PC-9 (cell line): Measurements from ENCODE around the gene CMTM2. TPM values are rescaled to one million over a fixed set of nuclear protein-coding genes. Genes with fewer than 3 reads are reported as not detected.

Experiments
- BruUV-seq: library from RNA; stranded (reverse); fragments of 400-500 nt; replicated peaks from 2 replicates; lab custom pipeline; 2021; lab: Mats Ljungman, UMichigan
- CTCF ChIA-PET: fragments of 300-600 bp; sonication (Branson Sonifier 250); formaldehyde crosslinking; loops from one replicate; lab custom pipeline; 2022; ENCODE audit warnings: antibody characterized with exemption; lab: Charles Lee
- POLR2A ChIA-PET: fragments of 300-600 bp; sonication (Branson Sonifier 250); formaldehyde crosslinking; loops from one replicate; lab custom pipeline; 2022; ENCODE audit warnings: antibody characterized with exemption; ENCODE audit not compliant: unreplicated experiment; lab: Charles Lee
- DNase-seq, 2 experiments: peaks; one replicate each; pipeline versions ENCODE4 v3.0.0 to v3.0.0-alpha.2; 2015 to 2022; ENCODE audit warnings: mixed read lengths in 1 of 2
- H2AFZ ChIP-seq: fragments of 200-600 bp; sonication (generic); 2 replicates; pipeline ENCODE4 v1.8.1; 2017; ENCODE audit warnings: antibody characterized with exemption
- H3F3A ChIP-seq: fragments of 200-600 bp; sonication (generic); 2 replicates; pipeline ENCODE4 v1.8.1; 2017; ENCODE audit warnings: antibody characterized with exemption, mild to moderate bottlenecking, low read depth; ENCODE audit not compliant: insufficient read depth
- H3K27ac ChIP-seq: fragments of 200-600 bp; sonication (generic); 2 replicates; pipeline ENCODE4 v1.6.1; 2016; ENCODE audit warnings: mixed run types
- H3K27me3 ChIP-seq: fragments of 200-600 bp; sonication (generic); 2 replicates; pipeline ENCODE4 v1.6.1; 2016; ENCODE audit warnings: low read depth, mixed run types; ENCODE audit not compliant: insufficient read depth
- H3K36me3 ChIP-seq: fragments of 200-600 bp; sonication (generic); 2 replicates; pipeline ENCODE4 v1.6.1; 2016; ENCODE audit warnings: low read depth, mixed run types
- H3K4me1 ChIP-seq: fragments of 200-600 bp; sonication (generic); replicated peaks from 2 replicates; pipeline ENCODE4 v1.6.1; 2016; ENCODE audit warnings: mixed run types; ENCODE audit not compliant: insufficient read depth
- H3K4me2 ChIP-seq: fragments of 200-600 bp; sonication (generic); 2 replicates; pipeline ENCODE4 v1.6.1; 2017; ENCODE audit warnings: mixed run types
- H3K4me3 ChIP-seq: fragments of 200-600 bp; sonication (generic); 2 replicates; pipeline ENCODE4 v1.6.1; 2016; ENCODE audit warnings: mixed run types
- H3K79me2 ChIP-seq: fragments of 200-600 bp; sonication (generic); 2 replicates; pipeline ENCODE4 v1.6.1; 2017; ENCODE audit warnings: low read depth, mixed run types
- H3K9me2 ChIP-seq: fragments of 200-600 bp; sonication (generic); 2 replicates; pipeline ENCODE4 v1.8.1; 2017; ENCODE audit warnings: mild to moderate bottlenecking; ENCODE audit not compliant: insufficient read depth
- H3K9me3 ChIP-seq: fragments of 200-600 bp; sonication (generic); 2 replicates; pipeline ENCODE4 v1.8.1; 2016; ENCODE audit warnings: low read depth; ENCODE audit not compliant: insufficient read depth
- H4K20me1 ChIP-seq: fragments of 200-600 bp; sonication (generic); 2 replicates; pipeline ENCODE4 v1.8.1; 2017; ENCODE audit not compliant: insufficient read depth
- CTCF ChIP-seq: fragments of 200-600 bp; sonication (generic); conservative IDR thresholded peaks from 2 replicates; pipeline ENCODE4 v1.6.1; 2017; ENCODE audit warnings: mixed run types, antibody characterized with exemption, mild to moderate bottlenecking, moderate library complexity
- EZH2 ChIP-seq: fragments of 200-600 bp; sonication (generic); IDR thresholded peaks from 2 replicates; pipeline ENCODE4 v1.8.0; 2017; ENCODE audit warnings: antibody characterized with exemption, low read depth
- intact Hi-C: fragments of 100-400 bp; cut with micrococcal nuclease; formaldehyde crosslinking; loops from one replicate; pipeline ENCODE4 v1.10.0; 2022; ENCODE audit not compliant: unreplicated experiment
- total RNA-seq: library from RNA; stranded (reverse); gene quantifications from 2 replicates; pipeline ENCODE4 v1.2.3, GENCODE V29; 2021

Gene CMTM2
- total RNA-seq, 1 experiment from 2014 or later = not detected

DNA sequence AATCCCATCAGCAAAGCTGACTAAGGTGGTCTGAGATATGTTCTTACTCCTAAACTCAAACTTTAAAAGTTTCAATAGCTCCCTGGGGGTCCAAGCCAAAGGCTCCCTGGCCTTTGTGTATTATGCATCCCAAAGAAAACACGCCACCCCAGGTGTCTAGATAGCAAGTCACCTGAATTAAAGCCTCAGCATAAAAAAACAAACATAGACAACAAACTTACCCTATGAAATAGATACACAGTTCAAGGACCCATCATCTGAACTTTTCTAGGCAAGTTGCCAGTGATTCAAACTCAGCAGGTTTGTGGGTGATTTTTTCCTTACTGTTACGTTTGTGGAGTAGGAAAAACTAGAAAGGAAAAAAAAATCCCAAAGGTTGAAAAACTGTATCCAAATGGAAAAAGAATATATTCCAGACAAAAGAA is 37.8 kb downstream of the CMTM2 start:
- ChIA-PET CTCF (interaction anchor here (0.5 to 2.3 kb wide), 3 partner anchors 9 to 207 kb away, joined by 3 to 15 read pairs (median 4); no protein-coding TSS in a partner anchor), POLR2A (interaction anchor here (0.7 kb wide), 1 partner anchor 46 kb away, joined by 5 read pairs; no protein-coding TSS in a partner anchor)

DNA sequence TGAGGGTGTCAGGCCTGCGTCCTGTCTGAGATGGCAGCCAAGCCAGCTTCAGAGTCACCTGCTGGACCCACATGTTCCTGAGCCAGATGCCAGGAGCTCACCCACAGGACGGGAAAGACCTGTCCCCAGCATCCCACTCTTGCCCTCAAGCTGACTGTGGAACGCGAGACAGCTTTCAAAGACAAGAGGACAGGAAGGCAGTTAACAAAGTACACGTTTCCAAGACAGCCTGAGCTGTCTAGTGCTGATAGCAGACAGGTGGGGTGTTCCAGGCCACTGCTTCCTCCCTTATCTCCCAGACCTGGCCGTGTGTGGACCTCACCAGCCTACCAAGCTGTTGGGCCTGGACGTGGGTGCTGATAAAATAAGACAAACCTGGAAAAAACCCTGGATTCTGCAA is 38.5 kb downstream of the CMTM2 start:
- H3F3A ChIP-seq = peaks cover 34% of the 10 kb centered on the region
- H3K79me2 ChIP-seq = no peaks in the 10 kb centered on the region
- 0 out of 2 replicates have a peak, but pooled peaks cover 8% of the 10 kb centered on the region for H3K36me3 ChIP-seq
- H4K20me1 ChIP-seq = no peaks in the 10 kb centered on the region
- no peaks in the 10 kb centered on the region for H3K9me3 ChIP-seq
- H2AFZ ChIP-seq = no peak overlapping the region
- peak in 1 of 2 experiments; percentile 35 for DNase-seq
- H3K4me3 ChIP-seq = no peak overlapping the region
- peak overlapping the region; percentile 10; the same call in 1 of the 2 replicates for H3K4me2 ChIP-seq
- ChIA-PET CTCF (interaction anchor here (0.9 to 2.3 kb wide), 4 partner anchors 9 to 211 kb away, joined by 4 to 15 read pairs (median 6); no protein-coding TSS in a partner anchor), POLR2A (interaction anchor here (0.7 kb wide), 2 partner anchors 43 to 45 kb away, joined by 3 to 5 read pairs; no protein-coding TSS in a partner anchor)
- no peaks in the 10 kb centered on the region for H3K9me2 ChIP-seq
- peak overlapping the region; percentile 54; the same call in 1 of the 2 replicates for H3K27ac ChIP-seq
- peaks cover 31% of the 10 kb centered on the region for H3K4me1 ChIP-seq
- TF ChIP-seq CTCF = no peak
- no peak for TF ChIP-seq EZH2
- H3K27me3 ChIP-seq = no peaks in the 10 kb centered on the region
- intact Hi-C loops = loop anchor here (1.0 kb wide), 1 partner anchor 22 kb away; no protein-coding TSS in a partner anchor
- no TSS peak for BruUV-seq

More for the DNA sequence above, 37.8 kb downstream of the CMTM2 start:
- DNase-seq = no peak
- peaks cover 31% of the 10 kb centered on the region for H3K4me1 ChIP-seq
- BruUV-seq = no TSS peak
- H2AFZ ChIP-seq = no peak overlapping the region
- intact Hi-C loops = no loop called here
- H3K27me3 ChIP-seq = no peaks in the 10 kb centered on the region
- no peak overlapping the region for H3K4me2 ChIP-seq
- TF ChIP-seq CTCF (no peak), EZH2 (no peak)
- no peak overlapping the region for H3K4me3 ChIP-seq
- H4K20me1 ChIP-seq = no peaks in the 10 kb centered on the region
- no peaks in the 10 kb centered on the region for H3K9me2 ChIP-seq
- H3K27ac ChIP-seq = no peak overlapping the region
- H3K9me3 ChIP-seq = no peaks in the 10 kb centered on the region
- H3K79me2 ChIP-seq = no peaks in the 10 kb centered on the region
- H3F3A ChIP-seq = peaks cover 34% of the 10 kb centered on the region
- H3K36me3 ChIP-seq = 0 out of 2 replicates have a peak, but pooled peaks cover 8% of the 10 kb centered on the region

GRCh38 chr16:66618588-66619375 is 39.5 kb downstream of the CMTM2 start:
- Histone ChIP-seq H3K79me2 (no peaks in the 10 kb centered on the region), H3K4me3 (no peak overlapping the region), H3K36me3 (0 out of 2 replicates have a peak, but pooled peaks cover 8% of the 10 kb centered on the region), H3F3A (peaks cover 34% of the 10 kb centered on the region), H2AFZ (no peak overlapping the region), H3K4me1 (peaks cover 31% of the 10 kb centered on the region), H3K9me3 (no peaks in the 10 kb centered on the region), H3K27me3 (no peaks in the 10 kb centered on the region), H3K27ac (peak overlapping the region; percentile 54), H3K9me2 (no peaks in the 10 kb centered on the region), H4K20me1 (no peaks in the 10 kb centered on the region), H3K4me2 (peak overlapping the region; percentile 51)
- TF ChIP-seq EZH2 (no peak), CTCF (no peak)
- ChIA-PET CTCF (interaction anchor here (1.0 to 2.3 kb wide), 5 partner anchors 10 to 249 kb away, joined by 4 to 15 read pairs (median 7); no protein-coding TSS in a partner anchor), POLR2A (interaction anchor here (0.5 to 0.8 kb wide), 4 partner anchors 10 to 73 kb away, joined by 3 to 4 read pairs (median 4); no protein-coding TSS in a partner anchor)
- intact Hi-C loops = loop anchor here (1.0 kb wide), 1 partner anchor 21 kb away; no protein-coding TSS in a partner anchor
- peak; percentile 89 to 94 for DNase-seq
- BruUV-seq = no TSS peak
